ENCODE data around the gene AGFG2.
A peak's percentile ranks its signal among the peaks of the same experiment; 100 is the strongest.
"Not testable (repeated sequence)": the region's sequence is repeated elsewhere in the genome, so short reads cannot be mapped to it uniquely, and the experiment has no call there.

AGFG2 gene

GRCh38 chr7:100538654-100539435 is at the start of gene AGFG2:
Gene AGFG2, plus strand, starts transcription at chr7:100539203. Its CDS starts 144 bp downstream, at chr7:100539347.
- DNase-seq (ENCODE audit: low spot score), result peak; percentile 98

GRCh38 chr7:100489824-100490223 is 49.2 kb upstream of the AGFG2 start:
- DNase-seq (ENCODE audit: low spot score), result peak; percentile 91

GRCh38 chr7:100490483-100491191 is 48.4 kb upstream of the AGFG2 start:
- DNase-seq (ENCODE audit: low spot score), result no peak

GRCh38 chr7:100491192-100491578 is 47.8 kb upstream of the AGFG2 start:
- no peak for DNase-seq (ENCODE audit: low spot score)

GRCh38 chr7:100492738-100493475 is 46.1 kb upstream of the AGFG2 start:
- DNase-seq (ENCODE audit: low spot score), result no peak

GRCh38 chr7:100493476-100494264 is 45.3 kb upstream of the AGFG2 start:
- DNase-seq (ENCODE audit: low spot score), result peak; percentile 80

- no peak for DNase-seq (ENCODE audit: low spot score)
Measured at GRCh38 chr7:100496509-100496908, 42.5 kb upstream of the AGFG2 start.

GRCh38 chr7:100500743-100501142 is 38.3 kb upstream of the AGFG2 start:
- not testable (repeated sequence) for DNase-seq (ENCODE audit: low spot score)

GRCh38 chr7:100504031-100504430 is 35.0 kb upstream of the AGFG2 start:
- not testable (repeated sequence) for DNase-seq (ENCODE audit: low spot score)

GRCh38 chr7:100504887-100505611 is 34.0 kb upstream of the AGFG2 start:
- no peak for DNase-seq (ENCODE audit: low spot score)

GRCh38 chr7:100506356-100506923 is 32.6 kb upstream of the AGFG2 start:
- DNase-seq (ENCODE audit: low spot score), result no peak

- no peak for DNase-seq (ENCODE audit: low spot score)
Measured at GRCh38 chr7:100509231-100509630, 29.8 kb upstream of the AGFG2 start.

GRCh38 chr7:100510437-100511239 is 28.4 kb upstream of the AGFG2 start:
- no peak for DNase-seq (ENCODE audit: low spot score)

- no peak for DNase-seq (ENCODE audit: low spot score)
Measured at GRCh38 chr7:100513212-100513810, 25.7 kb upstream of the AGFG2 start.

- no peak for DNase-seq (ENCODE audit: low spot score)
Measured at GRCh38 chr7:100515072-100515532, 23.9 kb upstream of the AGFG2 start.

GRCh38 chr7:100516135-100516812 is 22.7 kb upstream of the AGFG2 start:
- no peak for DNase-seq (ENCODE audit: low spot score)

- DNase-seq (ENCODE audit: low spot score), result no peak
Measured at GRCh38 chr7:100517305-100517704, 21.7 kb upstream of the AGFG2 start.

- no peak for DNase-seq (ENCODE audit: low spot score)
Measured at GRCh38 chr7:100519580-100519979, 19.4 kb upstream of the AGFG2 start.

GRCh38 chr7:100520138-100520537 is 18.9 kb upstream of the AGFG2 start:
- DNase-seq (ENCODE audit: low spot score), result no peak

Measured in HuH-7.5 (cell line).